Measurements from ENCODE around the gene ZSCAN22.
A peak's percentile ranks its signal among the peaks of the same experiment; 100 is the strongest.
"Not testable (repeated sequence)": the region's sequence is repeated elsewhere in the genome, so short reads cannot be mapped to it uniquely, and the experiment has no call there.

ZSCAN22 gene

GRCh38 chr19:58334691-58335249 is 8.0 kb downstream of the ZSCAN22 start:
- no peak for DNase-seq
- TF ChIP-seq POLR2A (IDR thresholded peaks at IDR 0.05; ENCODE audit: low read length) (no peak), GATA1 (IDR thresholded peaks at IDR 0.05; ENCODE audit: low read depth, low read length) (no peak)

GRCh38 chr19:58335630-58336029 is 8.8 kb downstream of the ZSCAN22 start:
- TF ChIP-seq GATA1 (IDR thresholded peaks at IDR 0.05; ENCODE audit: low read depth, low read length): no peak
- TF ChIP-seq POLR2A (IDR thresholded peaks at IDR 0.05; ENCODE audit: low read length): no peak
- DNase-seq: no peak

GRCh38 chr19:58336216-58336615 is 9.4 kb downstream of the ZSCAN22 start:
- DNase-seq: no peak
- TF ChIP-seq GATA1 (IDR thresholded peaks at IDR 0.05; ENCODE audit: low read depth, low read length): no peak
- TF ChIP-seq POLR2A (IDR thresholded peaks at IDR 0.05; ENCODE audit: low read length): no peak

DNA sequence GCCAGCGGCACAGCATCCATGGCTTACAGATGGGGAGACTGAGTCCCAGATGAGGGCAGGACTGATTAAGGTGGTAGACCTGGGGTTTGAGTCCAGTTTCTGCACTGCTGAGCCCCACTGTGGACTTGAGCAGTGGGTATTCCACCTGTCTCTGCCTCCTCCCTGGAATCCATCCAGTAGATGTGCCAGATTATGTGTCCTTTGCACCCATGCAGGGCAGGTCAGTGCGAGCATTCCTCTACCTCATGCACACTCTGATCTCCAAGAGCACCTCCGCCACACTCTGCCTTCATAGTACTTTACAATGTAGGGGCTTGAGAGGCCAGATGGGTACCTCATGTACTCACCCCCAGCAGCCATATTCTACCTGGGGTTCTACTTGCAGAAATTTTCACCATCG is 10.0 kb downstream of the ZSCAN22 start:
- TF ChIP-seq GATA1 (IDR thresholded peaks at IDR 0.05; ENCODE audit: low read depth, low read length): no peak
- TF ChIP-seq POLR2A (IDR thresholded peaks at IDR 0.05; ENCODE audit: low read length): no peak
- DNase-seq: no peak

DNA sequence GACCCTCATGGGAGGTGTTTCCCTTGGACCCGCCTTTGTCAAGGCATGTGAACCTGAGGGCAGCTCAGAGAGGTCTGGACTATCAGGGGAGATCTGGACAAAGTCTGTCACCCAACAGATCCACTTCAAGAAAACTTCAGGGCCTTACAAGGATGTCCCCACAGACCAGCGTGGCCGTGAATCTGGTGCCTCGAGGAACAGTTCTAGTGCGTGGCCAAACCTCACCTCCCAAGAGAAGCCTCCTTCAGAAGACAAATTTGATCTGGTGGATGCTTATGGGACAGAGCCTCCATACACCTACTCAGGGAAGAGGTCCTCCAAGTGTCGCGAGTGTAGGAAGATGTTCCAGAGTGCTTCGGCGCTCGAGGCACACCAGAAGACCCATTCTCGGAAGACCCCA is 11.5 kb downstream of the ZSCAN22 start:
- DNase-seq: no peak
- TF ChIP-seq GATA1 (IDR thresholded peaks at IDR 0.05; ENCODE audit: low read depth, low read length) (no peak), POLR2A (IDR thresholded peaks at IDR 0.05; ENCODE audit: low read length) (no peak)

- no peak for TF ChIP-seq POLR2A (IDR thresholded peaks at IDR 0.05; ENCODE audit: low read length)
- DNase-seq: no peak
Measured at GRCh38 chr19:58338825-58339558, 12.2 kb downstream of the ZSCAN22 start.

DNA sequence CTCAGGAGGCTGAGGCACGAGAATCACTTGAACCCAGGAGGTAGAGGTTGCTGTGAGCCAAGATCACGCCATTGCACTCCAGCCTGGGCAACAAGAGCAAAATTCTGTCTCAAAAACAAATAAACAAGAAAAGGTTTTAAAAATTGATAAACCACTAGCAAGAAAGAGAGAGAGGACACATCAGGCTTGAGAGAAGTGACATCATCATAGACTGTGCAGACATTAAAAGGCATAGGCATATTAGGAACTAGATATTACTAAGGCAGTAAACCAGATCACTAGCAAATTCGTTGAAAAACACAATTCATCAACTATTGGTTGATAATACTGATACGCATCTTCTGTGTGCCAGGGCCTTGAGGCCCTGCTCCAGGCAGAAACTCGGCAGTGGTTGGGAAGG is 18.8 kb downstream of the ZSCAN22 start:
- DNase-seq: no peak
- TF ChIP-seq POLR2A (IDR thresholded peaks at IDR 0.05; ENCODE audit: low read length) (no peak), GATA1 (IDR thresholded peaks at IDR 0.05; ENCODE audit: low read depth, low read length) (no peak)

DNA sequence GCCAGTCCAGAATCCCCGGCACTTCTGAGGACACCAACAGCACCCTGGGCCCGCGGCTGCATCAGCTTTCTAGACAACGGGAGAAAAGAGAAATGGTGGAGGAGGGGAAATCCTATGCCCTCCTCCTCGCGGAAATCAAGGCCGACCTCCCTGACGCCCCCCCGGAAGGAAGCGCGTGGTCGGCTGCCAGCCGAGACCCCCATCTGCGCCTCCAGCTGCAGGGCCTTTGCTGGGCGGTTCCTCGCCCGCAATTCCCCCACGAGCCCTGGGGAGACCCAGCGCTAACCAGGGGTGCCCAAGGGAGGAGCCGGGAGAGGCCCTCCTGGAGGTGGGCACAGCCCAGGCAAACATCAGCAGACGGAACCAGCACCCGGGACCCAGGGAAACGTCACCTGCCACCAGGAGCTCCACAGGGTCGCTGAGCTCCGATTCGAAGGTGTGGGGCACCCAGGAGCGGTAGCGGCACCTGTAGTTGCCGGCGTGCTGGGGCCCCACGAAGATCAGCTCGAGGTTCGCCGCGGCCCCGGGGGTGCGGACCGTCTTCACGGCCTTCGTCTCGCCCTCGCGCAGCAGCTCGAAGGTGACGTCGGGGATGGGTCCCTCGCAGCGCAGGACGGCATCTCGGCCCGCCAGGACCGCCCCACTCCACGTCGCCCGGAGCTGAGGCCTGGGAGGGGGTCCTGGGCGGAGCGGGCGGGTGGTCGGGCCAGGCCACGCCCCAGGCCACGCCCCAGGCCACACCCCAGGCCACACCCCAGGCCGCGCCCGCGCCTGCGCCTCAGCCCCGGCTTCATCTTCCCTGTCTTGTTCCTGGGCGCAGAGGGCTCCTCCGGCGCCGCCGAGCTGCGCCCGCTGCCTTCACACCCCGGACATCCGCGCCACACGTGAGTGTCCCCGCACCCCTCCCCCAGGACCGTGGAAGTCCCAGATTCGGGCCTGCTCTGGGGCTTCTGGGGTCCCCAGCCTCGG is 20.5 kb downstream of the ZSCAN22 start:
- no peak for DNase-seq
- TF ChIP-seq GATA1 (IDR thresholded peaks at IDR 0.05; ENCODE audit: low read depth, low read length): no peak
- no peak for TF ChIP-seq POLR2A (IDR thresholded peaks at IDR 0.05; ENCODE audit: low read length)

- DNase-seq: not testable (repeated sequence)
Measured at GRCh38 chr19:58348080-58348479, 21.3 kb downstream of the ZSCAN22 start.

DNA sequence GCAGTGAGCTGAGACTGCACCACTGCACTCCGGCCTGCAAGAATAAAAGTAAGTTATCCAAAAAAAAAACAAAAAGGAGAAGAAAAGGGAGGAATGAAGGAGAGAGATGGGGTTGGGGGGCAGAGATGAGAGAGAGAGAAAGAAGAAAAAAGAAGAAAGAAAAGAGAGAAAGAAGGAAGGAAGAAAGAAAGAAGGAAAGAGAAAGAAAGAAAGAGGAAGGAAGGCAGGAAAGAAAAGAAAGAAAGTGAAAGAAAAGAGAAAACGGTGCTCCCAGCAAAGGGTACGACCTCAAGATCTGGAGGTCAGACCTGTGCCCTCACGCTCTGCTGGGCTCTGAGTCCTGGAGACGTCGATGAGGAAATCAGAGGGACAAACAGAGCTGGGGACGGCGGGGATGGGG is 22.8 kb downstream of the ZSCAN22 start:
- DNase-seq: no peak

DNA sequence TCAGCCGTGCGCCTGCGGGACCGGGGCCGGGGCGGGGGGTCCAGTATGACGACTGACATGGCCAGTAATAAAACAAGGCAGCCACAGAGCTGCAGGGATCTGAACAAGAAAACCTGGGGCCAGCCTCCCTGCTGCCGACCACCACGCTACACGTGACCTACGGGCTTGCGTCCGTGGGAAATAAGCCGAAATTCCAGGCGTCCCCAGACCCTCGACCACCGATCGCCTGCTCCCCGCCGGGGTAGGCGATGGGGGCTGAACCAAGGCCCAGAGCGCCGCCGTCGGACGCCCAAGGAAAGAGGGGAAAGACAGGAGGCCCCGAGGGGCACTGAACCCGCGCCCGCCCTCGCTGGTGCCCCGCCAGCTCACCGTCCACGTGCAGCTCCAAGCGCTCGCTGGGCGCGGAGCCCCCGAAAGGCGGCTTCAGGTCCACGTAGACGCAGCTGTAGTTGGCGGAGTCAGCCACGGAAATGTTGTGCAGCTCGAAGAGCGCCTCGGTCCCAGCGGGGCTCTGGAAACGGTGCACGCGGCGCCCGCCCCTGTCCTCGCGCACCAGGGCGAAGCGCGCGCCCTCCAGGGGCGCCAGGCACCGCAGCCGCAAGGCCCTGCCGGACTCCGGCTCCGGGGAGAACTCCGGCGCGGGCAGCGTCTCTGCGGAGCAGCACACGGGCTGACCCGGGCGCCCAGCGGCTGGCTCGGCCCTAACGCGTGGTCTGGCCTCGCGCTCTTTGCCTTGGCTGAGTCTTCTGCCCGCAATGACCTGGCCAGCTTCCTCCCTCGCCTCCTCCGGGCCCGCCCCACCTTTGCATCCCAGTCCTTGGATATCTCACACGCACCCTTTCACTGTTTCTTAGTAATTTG is 23.4 kb downstream of the ZSCAN22 start:
- TF ChIP-seq GATA1 (IDR thresholded peaks at IDR 0.05; ENCODE audit: low read depth, low read length): no peak
- no peak for TF ChIP-seq POLR2A (IDR thresholded peaks at IDR 0.05; ENCODE audit: low read length)
- DNase-seq: peak; percentile 32 to 49

More for the DNA sequence above, 22.8 kb downstream of the ZSCAN22 start:
- TF ChIP-seq POLR2A (IDR thresholded peaks at IDR 0.05; ENCODE audit: low read length): no peak

DNA sequence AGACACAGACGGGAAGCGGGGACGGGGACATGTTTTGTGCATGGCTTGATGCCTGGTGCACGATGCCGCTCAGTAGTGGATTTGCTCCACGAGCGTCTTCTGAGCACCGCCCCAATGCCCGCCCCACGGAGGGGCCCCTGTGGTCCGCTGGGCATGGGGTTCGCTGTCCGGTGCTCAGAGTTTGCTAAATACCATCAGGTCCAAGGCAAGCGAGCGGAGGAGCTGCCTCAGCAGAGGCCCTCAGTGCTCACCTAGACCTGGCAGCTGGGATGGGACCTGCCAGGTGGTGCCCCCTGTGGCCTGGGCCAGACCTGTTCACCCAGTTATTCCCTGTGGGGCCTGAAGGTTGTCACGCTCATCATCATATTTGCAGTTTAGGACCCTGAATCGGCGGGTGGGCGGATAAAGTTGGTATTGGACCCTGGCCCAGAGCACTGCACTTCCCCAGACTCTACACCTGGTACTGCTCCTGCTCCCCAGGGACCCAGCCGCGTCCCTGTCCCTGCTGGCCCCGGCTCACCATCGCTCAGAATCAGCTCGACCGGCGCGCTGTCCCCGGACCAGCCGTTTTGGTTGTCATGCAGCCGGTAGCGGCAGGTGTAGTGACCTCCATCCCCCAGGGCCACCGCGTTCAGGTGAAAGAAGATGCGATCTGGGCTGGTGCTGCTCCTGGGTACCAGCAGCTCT is 24.2 kb downstream of the ZSCAN22 start:
- DNase-seq: no peak

GRCh38 chr19:58351558-58351878 is 24.7 kb downstream of the ZSCAN22 start:
- no peak for TF ChIP-seq POLR2A (IDR thresholded peaks at IDR 0.05; ENCODE audit: low read length)
- TF ChIP-seq GATA1 (IDR thresholded peaks at IDR 0.05; ENCODE audit: low read depth, low read length): no peak
- DNase-seq: no peak

More for the DNA sequence above, 24.2 kb downstream of the ZSCAN22 start:
- TF ChIP-seq POLR2A (IDR thresholded peaks at IDR 0.05; ENCODE audit: low read length) (no peak), GATA1 (IDR thresholded peaks at IDR 0.05; ENCODE audit: low read depth, low read length) (no peak)

All from erythroblast (primary cell).